ENCODE results near the gene SH3TC2. TPM values are rescaled to one million over a fixed set of nuclear protein-coding genes. Genes with fewer than 3 reads are reported as not detected.
"Not testable (repeated sequence)": the region's sequence is repeated elsewhere in the genome, so short reads cannot be mapped to it uniquely, and the experiment has no call there.

SH3TC2 gene
- total and polyA plus RNA-seq, 3 donors from 2014 or later = 32.4 to 136 (median 130) TPM

DNA sequence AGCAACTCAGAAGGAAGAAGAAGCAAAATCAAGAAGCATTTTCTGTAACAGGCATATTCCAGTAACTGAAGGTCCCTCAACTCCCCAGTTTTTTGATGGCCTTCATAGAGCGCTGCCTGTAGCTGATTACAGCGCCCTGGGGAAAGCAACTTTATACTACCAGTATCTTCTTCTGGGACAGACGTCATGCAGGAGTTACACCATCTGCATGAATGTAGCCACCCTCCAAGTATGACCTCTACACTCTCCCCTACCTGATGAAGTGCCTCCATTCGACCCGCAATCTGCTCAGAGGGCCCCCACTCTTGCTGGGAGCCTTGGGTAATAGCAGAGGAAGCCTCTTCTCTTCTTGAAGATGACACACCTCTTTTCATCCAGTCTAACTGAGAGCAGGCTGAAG, 21.0 kb upstream of the SH3TC2 start:
- TF ChIP-seq CTCF (IDR thresholded peaks at IDR 0.05) (no peak), POLR2A (IDR thresholded peaks at IDR 0.05) (no peak)
- intact Hi-C loops (cut with DNase I; ENCODE audit: low total_unique reads) = no loop called here
- no peaks in the 10 kb centered on the region for H3K36me3 ChIP-seq (ENCODE audit: low read depth, missing control alignments)
- 70 to 74% methylated on average over 5 of the region's 5 CpGs for WGBS, 2 donors
- H3K9me3 ChIP-seq = no peaks in the 10 kb centered on the region
- H3K4me3 ChIP-seq = no peak overlapping the region
- H3K27me3 ChIP-seq = no peaks in the 10 kb centered on the region
- no peak for DNase-seq
- no peaks in the 10 kb centered on the region for H3K4me1 ChIP-seq
- H3K27ac ChIP-seq = no peak overlapping the region

GRCh38 chr5:149082271-149082670, 19.4 kb upstream of the SH3TC2 start:
- TF ChIP-seq CTCF (IDR thresholded peaks at IDR 0.05) (no peak), POLR2A (IDR thresholded peaks at IDR 0.05) (no peak)
- DNase-seq = no peak
- H3K36me3 ChIP-seq (ENCODE audit: low read depth, missing control alignments) = no peaks in the 10 kb centered on the region
- no peaks in the 10 kb centered on the region for H3K27me3 ChIP-seq
- no peak overlapping the region for H3K4me3 ChIP-seq
- intact Hi-C loops (cut with DNase I; ENCODE audit: low total_unique reads) = no loop called here
- no peaks in the 10 kb centered on the region for H3K4me1 ChIP-seq
- H3K27ac ChIP-seq = no peak overlapping the region
- H3K9me3 ChIP-seq = no peaks in the 10 kb centered on the region

DNA sequence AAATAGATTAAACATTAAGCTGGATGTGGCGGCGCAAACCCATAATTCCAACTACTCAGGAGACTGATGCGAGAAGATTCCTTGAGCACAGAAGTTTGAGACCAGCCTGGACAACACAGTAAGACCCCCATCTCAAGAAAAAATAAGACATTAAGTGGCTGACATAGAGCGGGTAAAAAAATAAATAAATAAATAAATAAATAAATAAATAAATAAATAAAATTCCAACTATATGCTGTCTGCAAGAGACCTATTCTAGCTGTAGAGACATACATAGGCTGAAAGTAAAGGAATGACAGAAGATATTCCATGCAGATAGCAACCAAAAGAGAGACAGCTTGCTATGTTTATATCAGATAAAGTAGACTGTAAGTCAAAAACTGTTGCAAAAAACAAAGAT, 17.4 kb upstream of the SH3TC2 start:
- Histone ChIP-seq H3K4me3 (no peak overlapping the region), H3K36me3 (ENCODE audit: low read depth, missing control alignments) (no peaks in the 10 kb centered on the region), H3K27ac (no peak overlapping the region), H3K27me3 (no peaks in the 10 kb centered on the region), H3K9me3 (no peaks in the 10 kb centered on the region), H3K4me1 (no peaks in the 10 kb centered on the region)
- intact Hi-C loops (cut with DNase I; ENCODE audit: low total_unique reads) = no loop called here
- TF ChIP-seq CTCF (IDR thresholded peaks at IDR 0.05) = no peak
- TF ChIP-seq POLR2A (IDR thresholded peaks at IDR 0.05) = no peak
- DNase-seq = no peak
- 82 to 95% methylated on average over 4 of the region's 4 CpGs for WGBS, 2 donors

GRCh38 chr5:149079883-149080282, 17.0 kb upstream of the SH3TC2 start:
- H3K36me3 ChIP-seq (ENCODE audit: low read depth, missing control alignments) = no peaks in the 10 kb centered on the region
- no peaks in the 10 kb centered on the region for H3K9me3 ChIP-seq
- H3K4me1 ChIP-seq = no peaks in the 10 kb centered on the region
- TF ChIP-seq POLR2A (IDR thresholded peaks at IDR 0.05) (no peak), CTCF (IDR thresholded peaks at IDR 0.05) (no peak)
- no peaks in the 10 kb centered on the region for H3K27me3 ChIP-seq
- DNase-seq = no peak
- no peak overlapping the region for H3K4me3 ChIP-seq
- no peak overlapping the region for H3K27ac ChIP-seq
- intact Hi-C loops (cut with DNase I; ENCODE audit: low total_unique reads) = no loop called here

DNA sequence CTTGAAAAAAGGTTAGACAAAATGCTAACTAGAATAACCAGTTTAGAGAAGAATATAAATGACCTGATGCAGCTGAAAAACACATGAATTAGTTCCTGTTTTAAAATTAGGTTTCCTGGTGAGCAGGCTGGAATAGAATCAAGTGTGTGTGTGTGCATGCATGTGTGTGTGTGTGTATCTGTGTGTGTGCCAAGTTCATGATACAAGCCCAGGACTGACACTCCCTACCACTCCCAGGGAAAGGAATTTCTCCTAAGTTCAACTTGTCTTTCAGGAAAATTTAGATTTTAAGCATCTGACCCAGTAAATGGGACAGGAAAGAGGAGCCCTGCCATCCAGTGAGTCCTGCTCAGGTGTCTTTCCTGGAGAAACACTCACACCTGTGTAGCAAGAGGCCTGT, 11.2 kb upstream of the SH3TC2 start:
- H3K4me1 ChIP-seq; H3K4me3 ChIP-seq; intact Hi-C loops (cut with DNase I; ENCODE audit: low total_unique reads); H3K36me3 ChIP-seq (ENCODE audit: low read depth, missing control alignments); H3K9me3 ChIP-seq; H3K27me3 ChIP-seq; DNase-seq; H3K27ac ChIP-seq: not testable (repeated sequence)

Data from testis (tissue), 3 donors.